ENCODE measurements around the gene ZNF324B.

GRCh38 chr19:58456111-58456510, 4.7 kb downstream of the ZNF324B start:
- no peak for TF ChIP-seq CTCF (IDR thresholded peaks at IDR 0.05)
- TF ChIP-seq POLR2A (IDR thresholded peaks at IDR 0.05), result no peak
- TF ChIP-seq EP300 (IDR thresholded peaks at IDR 0.05), result no peak

Measured in ovary (tissue), 3 donors.